Chondrocyte (in vitro differentiated cells): ENCODE measurements around the gene BTK. TPM values are rescaled to one million over a fixed set of nuclear protein-coding genes. Genes with fewer than 3 reads are reported as not detected.

Experiments used
- DNase-seq: peaks from one replicate; pipeline ENCODE4 v3.0.0; 2021; ENCODE audit warnings: mixed read lengths, low spot score
- H3K27ac Mint-ChIP-seq: one replicate; pipeline ENCODE4 v1.8.0; 2021; ENCODE audit warnings: mild to moderate bottlenecking, moderate library complexity, mixed read lengths; ENCODE audit not compliant: unreplicated experiment
- H3K27me3 Mint-ChIP-seq: 2 replicates; pipeline ENCODE4 v1.8.0; 2021; ENCODE audit warnings: low read depth, mixed read lengths
- H3K36me3 Mint-ChIP-seq: 2 replicates; pipeline ENCODE4 v1.8.0; 2021; ENCODE audit warnings: low read depth, mixed read lengths
- H3K4me1 Mint-ChIP-seq: 2 replicates; pipeline ENCODE4 v1.8.0; 2021; ENCODE audit warnings: low read depth, mild to moderate bottlenecking, mixed read lengths
- H3K4me3 Mint-ChIP-seq: one replicate; pipeline ENCODE4 v1.8.0; 2021; ENCODE audit warnings: mild to moderate bottlenecking, moderate library complexity, mixed read lengths; ENCODE audit not compliant: unreplicated experiment
- H3K9me3 Mint-ChIP-seq: 2 replicates; pipeline ENCODE4 v1.8.0; 2021; ENCODE audit warnings: low read depth, mixed read lengths
- CTCF ChIP-seq: fragments of 200-600 bp; sonication (generic); IDR thresholded peaks from 2 replicates; pipeline ENCODE4 v1.5.0; 2021; ENCODE audit warnings: antibody characterized with exemption, mild to moderate bottlenecking, moderate library complexity
- total RNA-seq: library from RNA; stranded (reverse); gene quantifications from 3 replicates; pipeline ENCODE4 v1.2.1, GENCODE V29; 2021

BTK gene
- total RNA-seq, 1 donor from 2014 or later = not detected

GRCh38 chrX:101417981-101418841 lies 32.2 kb upstream of the BTK start:
- no peaks in the 10 kb centered on the region for H3K9me3 Mint-ChIP-seq
- no peaks in the 10 kb centered on the region for H3K36me3 Mint-ChIP-seq
- H3K4me3 Mint-ChIP-seq = peak overlapping the region; percentile 90
- H3K27me3 Mint-ChIP-seq = no peaks in the 10 kb centered on the region
- H3K4me1 Mint-ChIP-seq = peaks cover 27% of the 10 kb centered on the region
- H3K27ac Mint-ChIP-seq = peak overlapping the region; percentile 99
- DNase-seq = peak; percentile 94
- peak; percentile 24 for TF ChIP-seq CTCF

GRCh38 chrX:101417190-101417589 lies 31.2 kb upstream of the BTK start:
- no peak for DNase-seq
- Mint-ChIP-seq H3K27me3 (no peaks in the 10 kb centered on the region), H3K4me1 (peaks cover 27% of the 10 kb centered on the region), H3K27ac (peak overlapping the region; percentile 32), H3K36me3 (peaks cover 1% of the 10 kb centered on the region), H3K9me3 (no peaks in the 10 kb centered on the region), H3K4me3 (no peak overlapping the region)
- no peak for TF ChIP-seq CTCF

- Mint-ChIP-seq H3K9me3 (no peaks in the 10 kb centered on the region), H3K4me3 (no peak overlapping the region), H3K36me3 (peaks cover 2% of the 10 kb centered on the region), H3K27me3 (no peaks in the 10 kb centered on the region), H3K27ac (peak overlapping the region; percentile 22), H3K4me1 (peaks cover 27% of the 10 kb centered on the region)
- no peak for DNase-seq
- no peak for TF ChIP-seq CTCF
Measured at GRCh38 chrX:101416691-101417090, 30.7 kb upstream of the BTK start.

GRCh38 chrX:101415180-101416145 lies 29.5 kb upstream of the BTK start:
- no peak overlapping the region for H3K4me3 Mint-ChIP-seq
- no peak for DNase-seq
- peak; percentile 90 for TF ChIP-seq CTCF
- no peaks in the 10 kb centered on the region for H3K27me3 Mint-ChIP-seq
- H3K36me3 Mint-ChIP-seq = peaks cover 2% of the 10 kb centered on the region
- no peaks in the 10 kb centered on the region for H3K9me3 Mint-ChIP-seq
- H3K4me1 Mint-ChIP-seq = peaks cover 32% of the 10 kb centered on the region
- H3K27ac Mint-ChIP-seq = peak overlapping the region; percentile 55

- H3K4me1 Mint-ChIP-seq = peaks cover 22% of the 10 kb centered on the region
- H3K4me3 Mint-ChIP-seq = no peak overlapping the region
- no peak overlapping the region for H3K27ac Mint-ChIP-seq
- peaks cover 2% of the 10 kb centered on the region for H3K36me3 Mint-ChIP-seq
- H3K27me3 Mint-ChIP-seq = no peaks in the 10 kb centered on the region
- DNase-seq = no peak
- no peaks in the 10 kb centered on the region for H3K9me3 Mint-ChIP-seq
- TF ChIP-seq CTCF = no peak
Measured at GRCh38 chrX:101411984-101412383, 26.0 kb upstream of the BTK start.
